ENCODE results near the gene TMEM51. TPM values are rescaled to one million over a fixed set of nuclear protein-coding genes. Genes with fewer than 3 reads are reported as not detected.

The TMEM51 gene
- total RNA-seq, 1 donor from 2014 or later, result 6.9 TPM

GRCh38 chr1:15146142-15146680 lies 7.3 kb upstream of the TMEM51 start:
- Mint-ChIP-seq H3K9me3 (ENCODE audit: unreplicated experiment) (peaks cover 10% of the 10 kb centered on the region), H3K27me3 (ENCODE audit: low read depth, unreplicated experiment) (peaks cover 38% of the 10 kb centered on the region), H3K4me1 (ENCODE audit: low read depth, unreplicated experiment) (peaks cover 3% of the 10 kb centered on the region), H3K27ac (ENCODE audit: unreplicated experiment) (no peak overlapping the region), H3K4me3 (ENCODE audit: unreplicated experiment) (no peak overlapping the region), H3K36me3 (ENCODE audit: low read depth, unreplicated experiment) (peaks cover 2% of the 10 kb centered on the region)
- no peaks in the 10 kb centered on the region for H4K20me1 ChIP-seq (ENCODE audit: insufficient read depth, low read length)
- no peaks in the 10 kb centered on the region for H3K36me3 ChIP-seq (ENCODE audit: insufficient read depth, low read length)
- H3K4me1 ChIP-seq (ENCODE audit: insufficient read depth, low read length), result no peaks in the 10 kb centered on the region
- no peak overlapping the region for H3K27ac ChIP-seq (ENCODE audit: low read depth, low read length)
- H3K27me3 ChIP-seq (ENCODE audit: insufficient read depth, low read length), result peaks cover 17% of the 10 kb centered on the region
- H3K4me3 ChIP-seq (ENCODE audit: insufficient read depth, low read depth, low read length), result no peak overlapping the region
- no peaks in the 10 kb centered on the region for H3K9me3 ChIP-seq (ENCODE audit: insufficient read depth, low read depth, low read length)
- TF ChIP-seq CTCF (IDR thresholded peaks at IDR 0.05; ENCODE audit: insufficient read depth, low read depth, low read length) (no peak), EZH2 (IDR thresholded peaks at IDR 0.05; ENCODE audit: insufficient read depth, low read length) (no peak)
- no peak for FAIRE-seq
- no peaks in the 10 kb centered on the region for H3K79me2 ChIP-seq (ENCODE audit: insufficient read depth, low read length)
- H3K9ac ChIP-seq (ENCODE audit: low read length), result no peak overlapping the region
- DNase-seq (ENCODE audit: low read depth), result no peak
- no peak overlapping the region for H3K4me2 ChIP-seq (ENCODE audit: low read length)
- no peak overlapping the region for H2AFZ ChIP-seq (ENCODE audit: low read depth, low read length)

- Histone ChIP-seq H3K4me1 (ENCODE audit: insufficient read depth, low read length) (no peaks in the 10 kb centered on the region), H3K36me3 (ENCODE audit: insufficient read depth, low read length) (no peaks in the 10 kb centered on the region), H3K9me3 (ENCODE audit: insufficient read depth, low read depth, low read length) (no peaks in the 10 kb centered on the region), H3K4me2 (ENCODE audit: low read length) (no peak overlapping the region), H3K9ac (ENCODE audit: low read length) (no peak overlapping the region), H3K79me2 (ENCODE audit: insufficient read depth, low read length) (no peaks in the 10 kb centered on the region), H2AFZ (ENCODE audit: low read depth, low read length) (no peak overlapping the region), H3K4me3 (ENCODE audit: insufficient read depth, low read depth, low read length) (no peak overlapping the region), H3K27ac (ENCODE audit: low read depth, low read length) (no peak overlapping the region), H4K20me1 (ENCODE audit: insufficient read depth, low read length) (no peaks in the 10 kb centered on the region), H3K27me3 (ENCODE audit: insufficient read depth, low read length) (peaks cover 17% of the 10 kb centered on the region)
- Mint-ChIP-seq H3K27me3 (ENCODE audit: low read depth, unreplicated experiment) (peaks cover 38% of the 10 kb centered on the region), H3K4me1 (ENCODE audit: low read depth, unreplicated experiment) (peaks cover 3% of the 10 kb centered on the region), H3K27ac (ENCODE audit: unreplicated experiment) (no peak overlapping the region), H3K9me3 (ENCODE audit: unreplicated experiment) (peaks cover 10% of the 10 kb centered on the region), H3K36me3 (ENCODE audit: low read depth, unreplicated experiment) (peaks cover 2% of the 10 kb centered on the region), H3K4me3 (ENCODE audit: unreplicated experiment) (no peak overlapping the region)
- no peak for TF ChIP-seq EZH2 (IDR thresholded peaks at IDR 0.05; ENCODE audit: insufficient read depth, low read length)
- no peak for TF ChIP-seq CTCF (IDR thresholded peaks at IDR 0.05; ENCODE audit: insufficient read depth, low read depth, low read length)
- FAIRE-seq (no peak), DNase-seq (ENCODE audit: low read depth) (no peak)
Measured at GRCh38 chr1:15146971-15147376, 6.6 kb upstream of the TMEM51 start.

- Histone ChIP-seq H3K27ac (ENCODE audit: low read depth, low read length) (no peak overlapping the region), H2AFZ (ENCODE audit: low read depth, low read length) (no peak overlapping the region), H3K9me3 (ENCODE audit: insufficient read depth, low read depth, low read length) (no peaks in the 10 kb centered on the region), H4K20me1 (ENCODE audit: insufficient read depth, low read length) (no peaks in the 10 kb centered on the region), H3K36me3 (ENCODE audit: insufficient read depth, low read length) (no peaks in the 10 kb centered on the region), H3K79me2 (ENCODE audit: insufficient read depth, low read length) (no peaks in the 10 kb centered on the region), H3K27me3 (ENCODE audit: insufficient read depth, low read length) (peaks cover 17% of the 10 kb centered on the region), H3K4me3 (ENCODE audit: insufficient read depth, low read depth, low read length) (no peak overlapping the region), H3K4me1 (ENCODE audit: insufficient read depth, low read length) (peaks cover 1% of the 10 kb centered on the region), H3K4me2 (ENCODE audit: low read length) (no peak overlapping the region), H3K9ac (ENCODE audit: low read length) (no peak overlapping the region)
- H3K4me1 Mint-ChIP-seq (ENCODE audit: low read depth, unreplicated experiment), result peaks cover 3% of the 10 kb centered on the region
- H3K9me3 Mint-ChIP-seq (ENCODE audit: unreplicated experiment), result peaks cover 8% of the 10 kb centered on the region
- DNase-seq (ENCODE audit: low read depth), result no peak
- H3K4me3 Mint-ChIP-seq (ENCODE audit: unreplicated experiment), result no peak overlapping the region
- H3K27me3 Mint-ChIP-seq (ENCODE audit: low read depth, unreplicated experiment), result peaks cover 39% of the 10 kb centered on the region
- TF ChIP-seq CTCF (IDR thresholded peaks at IDR 0.05; ENCODE audit: insufficient read depth, low read depth, low read length) (no peak), EZH2 (IDR thresholded peaks at IDR 0.05; ENCODE audit: insufficient read depth, low read length) (no peak)
- FAIRE-seq, result no peak
- peaks cover 2% of the 10 kb centered on the region for H3K36me3 Mint-ChIP-seq (ENCODE audit: low read depth, unreplicated experiment)
- H3K27ac Mint-ChIP-seq (ENCODE audit: unreplicated experiment), result no peak overlapping the region
Measured at GRCh38 chr1:15148004-15148403, 5.5 kb upstream of the TMEM51 start.

Data from astrocyte (in vitro differentiated cells and primary cell).